HCT116 (cell line): ENCODE data around the gene CDH4. TPM values are rescaled to one million over a fixed set of nuclear protein-coding genes. Genes with fewer than 3 reads are reported as not detected.

ENCODE experiments used
- ATAC-seq: fragments of 200-7000 bp; cut with Tn5 transposase; 2 replicates; pipeline ENCODE4 v1.9.1; 2020; ENCODE audit warnings: mild to moderate bottlenecking, moderate library complexity
- BruUV-seq: library from RNA; stranded (reverse); fragments of 400-500 nt; replicated peaks from 2 replicates; lab custom pipeline; 2021; lab: Mats Ljungman, UMichigan
- CTCF ChIA-PET: fragments of 300-600 bp; sonication (Branson Sonifier 250); formaldehyde crosslinking; loops from one replicate; lab custom pipeline; 2021; ENCODE audit warnings: antibody characterized with exemption; lab: Charles Lee
- POLR2A ChIA-PET: fragments of 300-600, 350-600 bp; sonication (Branson Sonifier 250); formaldehyde crosslinking; loops from one replicate; lab custom pipeline; 2021; ENCODE audit warnings: antibody characterized with exemption; lab: Charles Lee
- RAD21 ChIA-PET, 2 experiments: fragments of 300-600 bp; sonication (Branson Sonifier 250); formaldehyde crosslinking; loops; one replicate each; lab custom pipeline; 2023; ENCODE audit warnings: low total read pairs in 2 of 2; ENCODE audit not compliant: uncharacterized antibody in 2 of 2, unreplicated experiment in 2 of 2, low non-redundant PET in 1 of 2; lab: Charles Lee
- DNase-seq: peaks from one replicate; pipeline ENCODE4 v3.0.0-alpha.2; 2010; ENCODE audit warnings: low read depth, low spot score
- H2AFZ ChIP-seq: fragments of 200-600 bp; shearing (Covaris generic), sonication (generic); 2 replicates; pipeline ENCODE4 v1.6.1; 2017; ENCODE audit warnings: low read depth, mixed run types, mixed read lengths, antibody characterized with exemption, low read length; ENCODE audit not compliant: poor library complexity, severe bottlenecking
- H3K27ac ChIP-seq: 2 replicates; pipeline ENCODE4 v1.5.1; 2012; ENCODE audit warnings: low read depth, low read length
- H3K27me3 ChIP-seq: fragments of 200-600 bp; sonication (generic); 2 replicates; pipeline ENCODE4 v1.6.1; 2016; ENCODE audit warnings: mixed run types, low read length, mixed read lengths; ENCODE audit not compliant: insufficient read depth
- H3K36me3 ChIP-seq, 2 experiments: fragments of 200-500 bp in 1 of 2; fragments of 200-600 bp in 1 of 2; sonication (Bioruptor generic) in 1 of 2; sonication (generic) in 1 of 2; 2 replicates each; pipeline versions ENCODE4 v1.5.1 to v1.6.1; 2014 to 2016; ENCODE audit warnings: low read length in 2 of 2, inconsistent platforms in 1 of 2, mixed read lengths in 1 of 2, mixed run types in 1 of 2; ENCODE audit not compliant: insufficient read depth in 2 of 2, control insufficient read depth in 1 of 2
- H3K4me1 ChIP-seq, 2 experiments: fragments of 200-600 bp in 1 of 2; sonication (generic) in 1 of 2; 2 replicates each; pipeline versions ENCODE4 v1.5.1 to v1.6.1; 2012 to 2017; ENCODE audit warnings: low read length in 2 of 2, inconsistent platforms in 1 of 2, mild to moderate bottlenecking in 1 of 2, mixed read lengths in 1 of 2, mixed run types in 1 of 2, moderate library complexity in 1 of 2; ENCODE audit not compliant: insufficient read depth in 2 of 2, control insufficient read depth in 1 of 2
- H3K4me2 ChIP-seq: fragments of 200-600 bp; sonication (generic); 2 replicates; pipeline ENCODE4 v1.6.1; 2017; ENCODE audit warnings: mixed run types, low read length, mixed read lengths
- H3K4me3 ChIP-seq, 2 experiments: fragments of 200-600 bp in 1 of 2; sonication (generic) in 1 of 2; replicated peaks in 1 of 2; 2 replicates each; pipeline ENCODE4 v1.5.1; 2011 to 2016; ENCODE audit warnings: low read length in 2 of 2, control low read depth in 1 of 2, low read depth in 1 of 2, mild to moderate bottlenecking in 1 of 2, mixed read lengths in 1 of 2, mixed run types in 1 of 2
- H3K79me2 ChIP-seq: fragments of 200-600 bp; sonication (generic); 2 replicates; pipeline ENCODE4 v1.6.1; 2017; ENCODE audit warnings: mild to moderate bottlenecking, mixed run types, low read length, moderate library complexity, mixed read lengths; ENCODE audit not compliant: insufficient read depth
- H3K9ac ChIP-seq: fragments of 200-600 bp; sonication (generic); 2 replicates; pipeline ENCODE4 v1.6.1; 2016; ENCODE audit warnings: low read length, mixed read lengths
- H3K9me2 ChIP-seq: fragments of 200-600 bp; sonication (generic), shearing (Covaris generic); 2 replicates; pipeline ENCODE4 v1.6.1; 2017; ENCODE audit warnings: mixed run types, mild to moderate bottlenecking, moderate library complexity; ENCODE audit not compliant: insufficient read depth
- H3K9me3 ChIP-seq, 2 experiments: fragments of 200-500 bp in 1 of 2; fragments of 200-600 bp in 1 of 2; sonication (Bioruptor generic) in 1 of 2; sonication (generic) in 1 of 2; 2 replicates each; pipeline ENCODE4 v1.6.1; 2014 to 2017; ENCODE audit warnings: low read length in 2 of 2, mixed read lengths in 2 of 2, inconsistent platforms in 1 of 2, low read depth in 1 of 2, mild to moderate bottlenecking in 1 of 2, mixed run types in 1 of 2, moderate library complexity in 1 of 2; ENCODE audit not compliant: control insufficient read depth in 1 of 2, insufficient read depth in 1 of 2
- H4K20me1 ChIP-seq: fragments of 200-600 bp; sonication (generic), shearing (Covaris generic); 2 replicates; pipeline ENCODE4 v1.6.1; 2017; ENCODE audit warnings: mixed run types, mild to moderate bottlenecking, moderate library complexity; ENCODE audit not compliant: insufficient read depth
- CEBPB ChIP-seq: IDR thresholded peaks from 2 replicates; pipeline ENCODE4 v1.6.1; 2012; ENCODE audit warnings: low read depth
- JUND ChIP-seq: IDR thresholded peaks from 2 replicates; pipeline ENCODE4 v1.6.1; 2012
- MAX ChIP-seq: IDR thresholded peaks from 2 replicates; pipeline ENCODE4 v1.6.1; 2012
- SRF ChIP-seq: IDR thresholded peaks from 2 replicates; pipeline ENCODE4 v1.6.1; 2012; ENCODE audit warnings: low read depth
- ZBTB33 ChIP-seq: IDR thresholded peaks from 2 replicates; pipeline ENCODE4 v1.6.1; 2011; ENCODE audit warnings: mild to moderate bottlenecking, low read length, moderate library complexity; ENCODE audit not compliant: insufficient replicate concordance; ENCODE audit errors: extremely low read depth
- intact Hi-C: fragments of 100-400 bp; cut with micrococcal nuclease; formaldehyde crosslinking; loops from 2 replicates; pipeline ENCODE4 v1.10.0; 2022
- total RNA-seq: library from RNA; stranded (reverse); gene quantifications from one replicate; pipeline ENCODE4 v1.2.1, GENCODE V29; 2021; ENCODE audit not compliant: unreplicated experiment

Gene CDH4
- total RNA-seq, 1 experiment from 2014 or later, result not detected

GRCh38 chr20:61876952-61877728 lies 625.1 kb downstream of the CDH4 start:
- BruUV-seq, result no TSS peak
- H3K9ac ChIP-seq, result no peak overlapping the region
- no peak for DNase-seq
- TF ChIP-seq SRF (no peak), MAX (no peak), CEBPB (no peak), ZBTB33 (no peak), JUND (no peak)
- ChIA-PET RAD21 (no interaction called here), CTCF (interaction anchor here (1.0 kb wide), 1 partner anchor 10 kb away, joined by 3 read pairs; no protein-coding TSS in a partner anchor), POLR2A (no interaction called here)
- no peaks in the 10 kb centered on the region for H3K4me1 ChIP-seq
- no peak for ATAC-seq
- H3K9me3 ChIP-seq, result no peaks in the 10 kb centered on the region
- no peak overlapping the region for H3K4me2 ChIP-seq
- H3K27me3 ChIP-seq, result no peaks in the 10 kb centered on the region; the same call in 1 of the 2 replicates
- no peaks in the 10 kb centered on the region for H3K9me2 ChIP-seq
- H3K27ac ChIP-seq, result no peak overlapping the region
- no peaks in the 10 kb centered on the region for H3K36me3 ChIP-seq
- H3K4me3 ChIP-seq, result no peak overlapping the region
- no peak overlapping the region for H2AFZ ChIP-seq
- no peaks in the 10 kb centered on the region for H3K79me2 ChIP-seq
- H4K20me1 ChIP-seq, result no peaks in the 10 kb centered on the region
- intact Hi-C loops, result no loop called here
